H9 (cell line): ENCODE results near the gene EIF3A. TPM values are rescaled to one million over a fixed set of nuclear protein-coding genes. Genes with fewer than 3 reads are reported as not detected.
A peak's percentile ranks its signal among the peaks of the same experiment; 100 is the strongest.

Experiments
- DNase-seq: peaks from one replicate; pipeline ENCODE4 v3.0.0-alpha.2; 2017
- H2AFZ ChIP-seq: one replicate; pipeline ENCODE4 v1.6.1; 2013; ENCODE audit warnings: mild to moderate bottlenecking, low read length, control low read depth, moderate library complexity
- H2AK5ac ChIP-seq: 2 replicates; pipeline ENCODE4 v1.6.1; 2013; ENCODE audit warnings: low read length, control low read depth, mixed read lengths; ENCODE audit not compliant: insufficient read length
- H2BK120ac ChIP-seq: one replicate; pipeline ENCODE4 v1.6.1; 2013; ENCODE audit warnings: low read depth, mild to moderate bottlenecking, low read length, control low read depth, inconsistent platforms; ENCODE audit not compliant: poor library complexity, severe bottlenecking
- H2BK12ac ChIP-seq: 2 replicates; pipeline ENCODE4 v1.6.1; 2013; ENCODE audit warnings: low read length, control low read depth, mixed read lengths, low read depth; ENCODE audit not compliant: insufficient read length
- H2BK15ac ChIP-seq: 2 replicates; pipeline ENCODE4 v1.6.1; 2013; ENCODE audit warnings: low read depth, low read length, control low read depth
- H2BK20ac ChIP-seq: one replicate; pipeline ENCODE4 v1.6.1; 2013; ENCODE audit warnings: low read depth, mild to moderate bottlenecking, low read length, control low read depth, inconsistent platforms; ENCODE audit not compliant: poor library complexity, severe bottlenecking
- H2BK5ac ChIP-seq: 2 replicates; pipeline ENCODE4 v1.6.1; 2013; ENCODE audit warnings: low read length, control low read depth, mixed read lengths; ENCODE audit not compliant: insufficient read length
- H3K14ac ChIP-seq: 2 replicates; pipeline ENCODE4 v1.6.1; 2013; ENCODE audit warnings: low read length, control low read depth; ENCODE audit not compliant: insufficient read depth
- H3K18ac ChIP-seq: 2 replicates; pipeline ENCODE4 v1.6.1; 2013; ENCODE audit warnings: low read depth, mild to moderate bottlenecking, mixed read lengths, low read length, control low read depth; ENCODE audit not compliant: insufficient read length
- H3K23ac ChIP-seq: 2 replicates; pipeline ENCODE4 v1.6.1; 2013; ENCODE audit warnings: low read length, control low read depth, mixed read lengths, low read depth; ENCODE audit not compliant: insufficient read length
- H3K23me2 ChIP-seq: 2 replicates; pipeline ENCODE4 v1.6.1; 2013; ENCODE audit warnings: low read depth, mild to moderate bottlenecking, mixed read lengths, low read length, control low read depth; ENCODE audit not compliant: insufficient read length, poor library complexity, severe bottlenecking
- H3K27ac ChIP-seq: 2 replicates; pipeline ENCODE4 v1.5.1; 2013; ENCODE audit warnings: low read length, control low read depth, mixed read lengths, low read depth; ENCODE audit not compliant: insufficient read length
- H3K27me3 ChIP-seq: 2 replicates; pipeline ENCODE4 v1.6.1; 2013; ENCODE audit warnings: low read length, control low read depth, inconsistent platforms; ENCODE audit not compliant: insufficient read depth
- H3K4ac ChIP-seq: 2 replicates; pipeline ENCODE4 v1.6.1; 2013; ENCODE audit warnings: low read depth, mild to moderate bottlenecking, control low read depth, inconsistent platforms, low read length, moderate library complexity
- H3K4me1 ChIP-seq: 2 replicates; pipeline ENCODE4 v1.6.1; 2013; ENCODE audit warnings: low read length, control low read depth, inconsistent platforms; ENCODE audit not compliant: insufficient read depth
- H3K4me2 ChIP-seq: 2 replicates; pipeline ENCODE4 v1.6.1; 2013; ENCODE audit warnings: low read length, control low read depth, mixed read lengths; ENCODE audit not compliant: insufficient read length, insufficient read depth
- H3K56ac ChIP-seq: 2 replicates; pipeline ENCODE4 v1.6.1; 2013; ENCODE audit warnings: low read depth, mild to moderate bottlenecking, mixed read lengths, low read length, control low read depth; ENCODE audit not compliant: insufficient read length
- H3K79me1 ChIP-seq: 2 replicates; pipeline ENCODE4 v1.6.1; 2013; ENCODE audit warnings: low read depth, mild to moderate bottlenecking, moderate library complexity, low read length, control low read depth, inconsistent platforms; ENCODE audit not compliant: insufficient read depth, poor library complexity, severe bottlenecking
- H3K79me2 ChIP-seq: 2 replicates; pipeline ENCODE4 v1.6.1; 2013; ENCODE audit warnings: low read length, control low read depth, inconsistent platforms; ENCODE audit not compliant: insufficient read depth
- H3K9ac ChIP-seq: 2 replicates; pipeline ENCODE4 v1.6.1; 2013; ENCODE audit warnings: low read length, control low read depth, mixed read lengths; ENCODE audit not compliant: insufficient read length; ENCODE audit errors: extremely low read depth
- H3K9me3 ChIP-seq: one replicate; pipeline ENCODE4 v1.6.1; 2013; ENCODE audit warnings: low read depth, low read length, inconsistent platforms; ENCODE audit not compliant: control insufficient read depth
- H3T11ph ChIP-seq: one replicate; pipeline ENCODE4 v1.6.1; 2013; ENCODE audit warnings: mild to moderate bottlenecking, low read length, control low read depth, inconsistent platforms
- H4K20me1 ChIP-seq: one replicate; pipeline ENCODE4 v1.6.1; 2013; ENCODE audit not compliant: control insufficient read depth, insufficient read length, insufficient read depth
- H4K5ac ChIP-seq: 2 replicates; pipeline ENCODE4 v1.6.1; 2013; ENCODE audit warnings: low read depth, mild to moderate bottlenecking, mixed read lengths, low read length, control low read depth; ENCODE audit not compliant: insufficient read length
- H4K8ac ChIP-seq: replicated peaks from 2 replicates; pipeline ENCODE4 v1.6.1; 2013; ENCODE audit warnings: low read length, control low read depth, mixed read lengths, low read depth; ENCODE audit not compliant: insufficient read length
- H4K91ac ChIP-seq: 2 replicates; pipeline ENCODE4 v1.6.1; 2013; ENCODE audit warnings: low read depth, mild to moderate bottlenecking, moderate library complexity, mixed read lengths, low read length, control low read depth; ENCODE audit not compliant: insufficient read length
- H3K27ac Mint-ChIP-seq, 3 experiments: 2 replicates in 2 of 3; 3 replicates in 1 of 3; pipeline ENCODE4 v1.8.0; 2020 to 2021; ENCODE audit warnings: mixed read lengths in 3 of 3, mild to moderate bottlenecking in 1 of 3, moderate library complexity in 1 of 3
- H3K27me3 Mint-ChIP-seq: 2 replicates; pipeline ENCODE4 v1.8.0; 2021; ENCODE audit warnings: low read depth, mild to moderate bottlenecking, moderate library complexity, mixed read lengths
- H3K36me3 Mint-ChIP-seq, 3 experiments: 2 replicates in 2 of 3; 3 replicates in 1 of 3; pipeline ENCODE4 v1.8.0; 2020 to 2021; ENCODE audit warnings: low read depth in 3 of 3, mixed read lengths in 3 of 3; ENCODE audit not compliant: insufficient read depth in 1 of 3
- H3K4me1 Mint-ChIP-seq, 2 experiments: 2 replicates each; pipeline ENCODE4 v1.8.0; 2020; ENCODE audit warnings: mixed read lengths in 2 of 2
- H3K4me3 Mint-ChIP-seq, 2 experiments: 2 replicates in 1 of 2; 3 replicates in 1 of 2; pipeline ENCODE4 v1.8.0; 2020 to 2021; ENCODE audit warnings: mild to moderate bottlenecking in 2 of 2, mixed read lengths in 2 of 2, moderate library complexity in 1 of 2
- H3K9me3 Mint-ChIP-seq, 2 experiments: 2 replicates in 1 of 2; 3 replicates in 1 of 2; pipeline ENCODE4 v1.8.0; 2020; ENCODE audit warnings: mild to moderate bottlenecking in 2 of 2, mixed read lengths in 2 of 2, moderate library complexity in 1 of 2
- CTCF ChIP-seq: fragments of 200-600 bp; sonication (generic); conservative IDR thresholded peaks from 3 replicates; pipeline ENCODE4 v1.8.0; 2021; ENCODE audit warnings: antibody characterized with exemption, mild to moderate bottlenecking
- WGBS: extraction: QIAGEN DNeasy Blood & Tissue Kit; methylation state at CpG from one replicate; pipeline ENCODE4 v1.1.7; 2013; ENCODE audit warnings: missing lambda C conversion rate, low lambda C conversion rate, mixed read lengths; ENCODE audit not compliant: insufficient read length; ENCODE audit errors: extremely low coverage; 5-methylcytosine and 5-hydroxymethylcytosine counted together
- total RNA-seq: library from RNA; stranded (reverse); gene quantifications from 2 replicates; pipeline ENCODE4 v1.2.1, GENCODE V29; 2021

The EIF3A gene
- total RNA-seq, 1 experiment from 2014 or later, result 206 TPM

- H3K4me1 ChIP-seq, result no peaks in the 10 kb centered on the region
- no peak overlapping the region for H3K14ac ChIP-seq
- H2BK5ac ChIP-seq, result no peak overlapping the region
- no peaks in the 10 kb centered on the region for H3K9me3 Mint-ChIP-seq
- no peak overlapping the region for H3K18ac ChIP-seq
- H4K5ac ChIP-seq, result no peak overlapping the region
- no peaks in the 10 kb centered on the region for H3K27me3 Mint-ChIP-seq
- H3K79me2 ChIP-seq, result peaks cover 4% of the 10 kb centered on the region; the same call in 1 of the 2 replicates
- H3K4me2 ChIP-seq, result no peak overlapping the region
- TF ChIP-seq CTCF, result no peak
- H3K9me3 ChIP-seq, result no peaks in the 10 kb centered on the region
- no peak overlapping the region for H4K8ac ChIP-seq
- H4K91ac ChIP-seq, result no peak overlapping the region
- H2BK12ac ChIP-seq, result no peak overlapping the region
- no peaks in the 10 kb centered on the region for H3K23me2 ChIP-seq
- H2BK120ac ChIP-seq, result no peak overlapping the region
- H3T11ph ChIP-seq, result no peak overlapping the region
- H3K56ac ChIP-seq, result no peak overlapping the region
- H3K27ac Mint-ChIP-seq, result peak overlapping the region in 1 of 3 experiments; percentile 32; a peak in 1 of 7 replicates
- H3K79me1 ChIP-seq, result no peaks in the 10 kb centered on the region
- no CpG with 5 or more reads among the region's 11 CpGs for WGBS
- no peak overlapping the region for H3K23ac ChIP-seq
- no peak for DNase-seq
- no peak overlapping the region for H3K27ac ChIP-seq
- no peak overlapping the region for H3K9ac ChIP-seq
- no peak overlapping the region for H2AK5ac ChIP-seq
- no peak overlapping the region for H2BK15ac ChIP-seq
- H3K4me1 Mint-ChIP-seq, result no peaks in the 10 kb centered on the region
- peaks cover 70 to 97% (median 97%) of the 10 kb centered on the region in 3 experiments; a peak in 6 of 7 replicates for H3K36me3 Mint-ChIP-seq
- no peak overlapping the region for H2AFZ ChIP-seq
- no peak overlapping the region for H3K4me3 Mint-ChIP-seq
- no peaks in the 10 kb centered on the region for H3K27me3 ChIP-seq
- H2BK20ac ChIP-seq, result no peak overlapping the region
- H3K4ac ChIP-seq, result no peak overlapping the region
- no peaks in the 10 kb centered on the region for H4K20me1 ChIP-seq
Measured at GRCh38 chr10:119058010-119058409, 22.6 kb downstream of the EIF3A start.
